NCI-H187 treated with DMSO at 0.1 percent for 48 hours (cell line): Measurements from ENCODE around the gene OR2T10.
"Not testable (repeated sequence)": the region's sequence is repeated elsewhere in the genome, so short reads cannot be mapped to it uniquely, and the experiment has no call there.

Experiments used
- DNase-seq: peaks from one replicate; lab custom pipeline; 2025; lab: John Stamatoyannopoulos, UW

Gene OR2T10

DNA sequence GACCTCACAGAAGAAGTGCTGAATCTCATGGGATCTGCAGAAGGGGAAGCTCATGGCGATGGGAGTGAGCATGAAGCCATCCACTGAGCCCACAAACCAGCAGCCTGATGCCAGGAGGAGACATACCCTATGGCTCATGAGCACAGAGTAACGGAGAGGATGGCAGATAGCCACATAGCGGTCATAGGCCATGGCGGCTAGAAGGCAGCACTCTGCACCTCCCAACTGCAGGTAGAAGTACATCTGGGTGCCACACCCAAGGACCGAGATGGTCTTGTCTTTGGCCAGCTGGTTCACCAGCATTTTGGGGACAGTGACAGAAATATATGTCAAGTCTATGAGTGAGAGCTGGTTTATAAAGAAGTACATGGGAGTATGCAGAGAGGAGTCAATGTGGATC is 4.3 kb downstream of the OR2T10 start:
- no peak for DNase-seq

DNA sequence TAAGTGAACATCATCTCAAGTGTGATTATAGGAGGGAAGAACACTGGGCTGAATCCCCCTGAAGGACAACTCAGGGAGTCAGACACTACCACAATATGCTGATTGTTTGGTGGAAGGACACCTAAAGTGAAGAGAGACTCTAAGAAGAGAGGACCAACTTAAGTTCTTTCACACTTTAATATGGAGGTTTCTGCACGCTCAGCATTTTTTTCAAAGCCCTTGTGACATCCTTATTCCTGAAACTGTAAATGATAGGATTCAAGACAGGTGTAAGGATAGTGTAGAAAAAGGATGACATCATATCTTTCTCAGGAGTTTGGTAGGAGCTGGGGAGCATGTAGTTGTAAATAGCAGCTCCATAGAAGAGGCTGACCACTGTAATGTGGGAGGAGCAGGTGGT is 4.8 kb downstream of the OR2T10 start:
- no peak for DNase-seq

DNA sequence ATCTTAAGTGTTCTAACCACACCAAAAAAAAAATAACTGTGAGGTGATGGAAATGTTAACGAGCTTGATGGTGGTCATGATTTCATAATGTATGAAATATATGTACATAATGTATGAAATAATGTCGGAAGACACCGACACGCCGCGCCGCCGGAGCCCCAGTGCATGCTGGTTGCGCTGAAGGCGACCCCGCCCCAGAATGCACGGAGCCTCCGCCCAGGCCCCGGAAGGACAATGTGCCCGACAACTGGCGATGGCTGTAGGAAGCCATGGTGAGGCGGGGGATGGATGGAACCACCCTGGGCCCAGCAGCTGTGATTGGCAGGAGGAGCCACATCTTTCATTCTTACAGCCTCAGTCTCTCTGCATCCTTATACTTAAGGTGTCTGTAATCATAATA is 7.4 kb downstream of the OR2T10 start:
- no peak for DNase-seq

DNA sequence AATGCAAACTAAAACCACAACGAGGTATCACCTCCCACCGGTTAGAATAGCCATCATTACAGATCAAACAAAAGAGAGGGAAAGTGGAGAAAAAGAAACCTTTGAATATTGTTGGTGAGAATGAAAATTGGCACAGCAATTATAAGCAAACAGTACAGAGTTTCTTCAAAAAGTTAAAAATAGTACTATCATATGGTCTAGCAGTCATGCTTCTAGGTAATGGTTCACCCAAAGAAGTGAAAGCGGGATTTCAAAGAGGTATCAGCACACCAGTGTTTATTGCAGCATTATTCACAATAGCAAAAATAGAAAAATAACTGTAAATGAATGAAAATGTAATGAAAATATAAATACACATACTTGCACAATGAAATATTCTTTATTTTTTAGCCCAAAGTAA is 8.2 kb downstream of the OR2T10 start:
- DNase-seq, result no peak

DNA sequence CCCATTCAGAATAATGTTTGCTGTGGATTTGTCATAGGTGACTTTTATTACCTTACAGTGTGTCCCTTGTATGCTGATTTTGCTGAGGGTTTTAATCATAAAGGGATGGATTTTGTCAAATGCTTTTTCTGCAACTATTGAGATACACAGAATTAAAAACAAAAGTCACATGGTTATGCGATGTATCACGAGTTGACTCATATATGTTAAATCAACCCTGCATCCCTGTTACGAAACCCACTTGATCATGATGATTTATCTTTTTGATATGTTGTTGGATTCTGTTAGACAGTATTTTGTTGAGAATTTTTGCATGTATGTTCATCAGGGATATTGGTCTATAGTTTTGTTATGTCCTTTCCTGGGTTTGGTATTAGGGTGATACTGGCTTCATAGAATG is 12.2 kb downstream of the OR2T10 start:
- DNase-seq, result no peak

DNA sequence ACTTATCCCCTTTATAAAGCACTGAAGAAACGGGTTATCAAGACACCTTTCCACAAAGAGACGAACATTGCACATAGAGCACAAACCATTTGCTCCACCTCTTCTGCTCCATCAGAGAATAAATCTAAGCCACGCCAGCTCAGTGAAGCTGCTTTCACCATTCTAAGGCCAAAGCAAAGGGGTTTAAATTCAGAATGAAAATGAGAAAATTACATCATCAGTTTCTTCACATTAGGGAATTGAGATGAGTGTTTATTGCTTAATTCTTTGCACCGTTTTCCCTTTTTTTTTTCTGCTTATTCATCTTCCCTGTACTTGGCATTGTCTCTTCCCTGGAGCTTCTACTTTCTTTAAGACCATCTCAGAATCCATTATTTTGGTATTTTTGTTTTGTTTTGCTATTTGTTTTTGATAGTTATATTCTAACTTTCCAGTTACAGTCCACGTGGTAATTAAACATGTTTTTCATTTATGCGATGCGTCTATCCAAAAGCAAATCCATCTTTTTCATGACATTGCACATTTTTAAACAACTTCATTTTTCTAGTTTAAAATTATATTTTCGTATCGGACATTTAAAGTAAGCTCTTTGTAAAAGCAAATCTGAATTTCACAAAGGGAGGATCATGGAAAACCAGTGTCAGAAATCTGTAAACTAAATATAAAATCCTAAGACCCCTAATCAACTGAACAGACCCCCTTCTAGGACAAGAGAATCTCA is 21.1 kb downstream of the OR2T10 start:
- no peak for DNase-seq

DNA sequence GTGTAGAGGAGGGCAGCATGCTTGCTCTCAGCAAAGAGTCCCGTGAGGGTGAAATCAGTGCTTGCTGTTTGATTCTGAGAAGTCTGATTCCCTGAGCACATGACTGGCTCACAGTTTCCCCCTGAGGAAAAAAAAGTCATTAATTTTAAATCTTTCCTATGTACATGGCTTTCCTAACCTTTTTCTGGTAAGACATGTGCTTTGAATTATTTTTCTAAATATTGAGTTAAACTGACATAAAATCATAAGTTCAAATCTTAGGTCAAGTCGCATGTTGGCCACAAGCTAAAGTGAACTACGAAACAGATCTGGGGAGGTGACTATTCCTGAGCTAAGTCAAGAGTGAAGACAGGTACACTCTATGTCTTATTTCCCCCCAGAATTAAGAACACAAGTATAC is 22.8 kb downstream of the OR2T10 start, which contains the start of gene OR2T34:
Gene OR2T34, minus strand, starts transcription at position 101 of the 400 bp plus-strand sequence. Its CDS starts 0 bp downstream, at position 101.
- not testable (repeated sequence) for DNase-seq

DNA sequence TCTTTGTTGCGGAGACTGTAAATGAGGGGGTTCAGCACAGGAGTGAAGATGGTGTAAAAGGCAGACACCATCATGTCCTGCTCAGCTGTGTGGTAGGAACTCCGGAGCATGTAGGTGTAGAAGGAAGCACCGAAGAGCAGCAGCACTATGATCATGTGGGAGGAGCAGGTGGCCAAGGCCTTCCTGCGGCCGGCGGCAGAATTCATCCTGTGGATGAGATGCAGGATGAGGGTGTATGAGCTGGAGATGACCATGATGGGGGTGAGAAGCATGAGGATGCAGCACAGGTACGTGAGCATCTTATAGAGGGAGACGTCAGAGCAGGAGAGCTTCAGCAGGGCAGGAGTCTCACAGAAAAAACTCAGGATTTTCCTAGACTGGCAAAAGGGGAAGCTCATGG is 23.6 kb downstream of the OR2T10 start:
- DNase-seq, result not testable (repeated sequence)

DNA sequence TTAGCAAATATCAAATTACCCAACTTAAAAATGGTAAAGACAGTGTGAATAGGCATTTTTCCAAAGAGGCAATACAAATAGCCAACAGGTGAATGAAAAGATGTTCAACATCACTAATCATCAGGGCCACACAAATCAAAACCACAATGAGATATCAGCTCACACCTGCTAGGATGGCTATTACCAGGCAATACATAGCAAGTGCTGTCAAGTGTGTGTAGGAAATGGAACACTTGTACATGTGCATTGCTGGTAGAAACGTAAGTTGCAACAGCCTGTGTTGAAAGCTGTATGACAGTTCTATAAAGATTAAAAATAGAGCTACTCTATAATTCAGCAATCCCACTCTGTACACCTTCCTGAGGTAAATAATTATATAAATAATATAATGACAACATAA is 25.5 kb downstream of the OR2T10 start:
- not testable (repeated sequence) for DNase-seq

DNA sequence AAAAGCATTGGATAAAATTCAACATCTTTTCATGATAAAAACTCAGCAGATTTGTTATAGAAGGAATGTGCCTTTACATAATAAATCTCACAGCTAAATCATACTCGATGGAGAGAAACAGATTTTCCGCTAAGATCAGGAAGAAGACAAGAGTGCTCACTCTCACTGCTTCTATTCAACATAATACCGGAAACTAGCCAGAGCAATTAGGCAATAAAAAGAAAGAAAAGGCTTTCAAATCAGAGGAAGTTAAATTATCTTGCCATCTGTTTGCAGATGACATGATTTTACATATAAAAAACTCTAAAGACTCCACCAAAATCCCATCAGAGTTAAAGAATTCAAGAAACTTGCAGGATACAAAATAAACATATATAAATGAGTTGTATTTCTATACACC is 26.7 kb downstream of the OR2T10 start:
- not testable (repeated sequence) for DNase-seq

DNA sequence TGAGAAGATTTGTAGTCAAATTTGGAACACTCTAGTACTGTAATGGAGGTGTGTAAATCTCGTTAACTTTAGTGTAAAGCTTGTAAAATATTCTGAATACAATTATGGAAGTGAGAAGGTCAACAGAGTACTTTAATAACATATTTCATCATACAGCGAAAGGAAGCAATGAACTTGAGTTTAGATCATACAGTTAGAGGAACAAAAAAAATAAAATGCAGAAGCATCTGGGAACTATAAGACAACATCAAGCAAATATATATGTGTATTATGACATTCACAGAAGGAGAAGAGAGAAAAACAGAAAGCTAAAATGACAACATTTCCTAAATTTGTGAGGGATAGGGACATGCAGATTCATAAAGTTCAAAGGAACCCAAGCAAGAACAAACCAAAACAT is 28.5 kb downstream of the OR2T10 start:
- not testable (repeated sequence) for DNase-seq

DNA sequence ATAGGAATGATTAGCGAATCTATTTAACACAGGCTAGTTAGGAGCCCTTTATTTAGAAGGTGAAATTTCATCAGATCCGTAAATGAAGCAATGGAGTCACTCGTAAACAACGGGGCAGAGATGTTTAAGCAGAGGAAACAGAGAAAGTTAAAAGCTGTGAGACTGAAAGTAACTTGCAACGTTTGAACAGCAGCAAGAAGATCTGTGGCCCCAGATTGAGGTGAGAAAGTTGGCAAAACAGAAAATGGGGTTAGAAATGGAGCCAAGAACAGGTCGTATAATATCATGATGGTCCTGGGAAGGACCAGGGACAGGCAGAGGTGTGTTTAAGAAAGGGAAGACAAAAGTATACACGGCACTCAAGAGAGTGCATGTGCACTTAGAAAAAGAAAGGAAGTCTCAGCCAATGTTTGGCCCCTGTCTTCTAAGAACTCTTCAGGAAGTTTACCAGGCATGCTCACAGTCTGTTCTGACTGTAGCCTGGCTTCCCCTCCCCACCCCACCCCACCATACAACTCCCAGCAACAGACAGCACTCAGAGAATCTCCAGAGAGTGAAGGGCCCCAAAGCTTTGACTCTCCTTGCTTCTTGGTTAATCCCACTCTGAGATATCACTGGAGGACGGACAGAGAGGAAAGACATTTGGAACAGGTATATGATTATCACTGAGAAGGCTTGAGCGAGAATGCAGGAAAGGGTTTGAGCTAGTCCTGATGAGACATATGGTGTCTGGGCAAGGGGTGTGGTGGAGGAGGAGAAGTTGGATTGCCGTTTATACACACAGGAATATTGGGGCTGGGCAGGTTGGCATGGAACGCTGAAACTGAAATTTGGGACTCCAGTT is 31.7 kb downstream of the OR2T10 start:
- DNase-seq, result not testable (repeated sequence)

DNA sequence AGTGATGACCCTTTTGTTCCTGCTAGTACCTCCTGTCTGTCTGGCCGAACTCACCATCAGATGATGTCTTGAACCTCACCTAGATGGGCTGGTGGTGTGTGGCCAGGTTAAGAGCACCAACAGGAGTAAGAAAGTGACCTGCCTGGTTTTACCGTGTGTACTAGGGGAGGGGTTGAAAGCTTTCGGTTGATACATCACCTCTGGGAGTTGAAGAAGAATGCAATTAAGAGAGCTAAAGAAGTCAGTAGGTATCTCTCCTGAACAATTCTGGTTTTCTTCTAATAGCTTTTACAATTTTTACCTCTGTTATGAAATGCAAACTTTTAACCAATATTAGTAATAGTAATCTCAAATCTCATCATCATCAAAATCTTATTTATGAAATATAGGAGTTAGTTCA is 34.8 kb downstream of the OR2T10 start, which contains the start of gene OR2T29:
Gene OR2T29, minus strand, starts transcription at position 101 of the 400 bp plus-strand sequence. CDS start 3,281 bp downstream, outside the sequence.
- DNase-seq, result not testable (repeated sequence)

DNA sequence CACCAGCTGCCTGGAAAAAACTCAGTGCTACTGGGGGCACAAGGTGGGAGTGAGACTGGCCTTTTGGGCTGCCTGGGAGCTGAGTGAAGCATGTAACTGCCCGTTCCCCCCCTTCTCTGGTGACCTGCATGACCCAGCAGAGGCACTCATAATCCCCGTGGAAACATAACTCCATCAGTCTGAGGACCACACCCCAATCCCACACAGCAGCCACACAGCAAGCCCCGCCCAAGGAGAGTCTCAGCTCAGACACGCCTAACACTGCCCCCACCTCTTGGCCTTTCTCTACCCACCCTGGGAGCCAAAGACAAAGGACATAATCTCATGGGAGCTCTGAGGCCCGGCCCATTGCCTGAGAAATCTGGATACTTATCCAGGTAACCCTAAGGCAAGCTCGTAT is 46.5 kb downstream of the OR2T10 start:
- not testable (repeated sequence) for DNase-seq

DNA sequence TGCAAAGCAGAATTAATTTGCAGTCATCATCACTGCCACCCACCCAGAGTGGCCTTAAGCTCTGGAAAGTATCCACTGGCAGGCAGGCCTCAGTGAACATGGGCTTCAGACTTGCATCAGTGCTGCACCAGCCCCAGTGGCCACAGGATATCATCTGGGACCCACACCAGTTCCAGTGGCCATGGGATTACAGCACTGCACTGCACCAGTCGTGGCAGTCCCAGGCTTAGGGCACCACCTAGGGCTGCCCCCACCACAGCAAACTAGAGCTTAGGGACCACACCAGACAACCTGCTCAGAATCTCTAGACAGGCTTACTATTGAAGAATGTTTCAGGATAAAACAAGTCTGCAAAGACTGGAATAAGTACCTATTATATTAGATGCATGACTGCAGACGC is 50.1 kb downstream of the OR2T10 start:
- not testable (repeated sequence) for DNase-seq
